Mucosa of stomach (tissue), 1 donor: ENCODE measurements around the gene GDNF.

Experiments used
- H3K27me3 ChIP-seq: one replicate; pipeline ENCODE4 v1.7.0; 2013; ENCODE audit warnings: mild to moderate bottlenecking, low read length; ENCODE audit not compliant: control insufficient read depth, insufficient read depth
- H3K36me3 ChIP-seq: one replicate; pipeline ENCODE4 v1.7.0; 2013; ENCODE audit warnings: low read length; ENCODE audit not compliant: control insufficient read depth, insufficient read depth
- H3K4me1 ChIP-seq: one replicate; pipeline ENCODE4 v1.7.0; 2013; ENCODE audit warnings: mild to moderate bottlenecking, low read length; ENCODE audit not compliant: control insufficient read depth, insufficient read depth
- H3K4me3 ChIP-seq: one replicate; pipeline ENCODE4 v1.7.0; 2013; ENCODE audit warnings: low read length
- H3K9ac ChIP-seq: one replicate; pipeline ENCODE4 v1.7.0; 2013; ENCODE audit warnings: mild to moderate bottlenecking, low read length, moderate library complexity
- H3K9me3 ChIP-seq: one replicate; pipeline ENCODE4 v1.7.0; 2013; ENCODE audit warnings: mild to moderate bottlenecking, low read length, moderate library complexity; ENCODE audit not compliant: control insufficient read depth
- donor health status: Pancreatic carcinoma.

GDNF gene

DNA sequence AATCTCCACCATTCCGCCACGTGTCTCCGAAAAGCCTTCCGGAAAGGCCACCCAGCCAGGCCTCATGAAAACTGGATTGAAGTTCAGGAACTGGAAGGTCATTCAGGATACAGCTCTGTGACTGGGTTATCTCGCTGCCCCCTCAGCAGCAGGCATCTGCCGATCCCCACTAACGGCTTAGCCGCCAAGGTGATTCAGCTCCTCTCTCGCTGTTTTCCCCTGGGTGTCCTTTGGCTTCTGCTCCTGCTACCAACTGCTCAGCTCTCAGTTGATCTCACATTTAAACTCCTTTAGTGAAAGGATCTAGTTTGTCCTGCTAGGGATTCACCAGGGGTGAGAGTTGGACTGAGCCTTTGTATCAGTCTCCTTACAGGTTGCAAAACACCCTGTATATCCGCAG, 2.2 kb upstream of the GDNF start:
- peaks cover 51% of the 10 kb centered on the region for H3K27me3 ChIP-seq
- peaks cover 27% of the 10 kb centered on the region for H3K4me1 ChIP-seq
- no peak overlapping the region for H3K9ac ChIP-seq
- H3K36me3 ChIP-seq: no peaks in the 10 kb centered on the region
- H3K4me3 ChIP-seq: no peak overlapping the region
- H3K9me3 ChIP-seq: no peaks in the 10 kb centered on the region

DNA sequence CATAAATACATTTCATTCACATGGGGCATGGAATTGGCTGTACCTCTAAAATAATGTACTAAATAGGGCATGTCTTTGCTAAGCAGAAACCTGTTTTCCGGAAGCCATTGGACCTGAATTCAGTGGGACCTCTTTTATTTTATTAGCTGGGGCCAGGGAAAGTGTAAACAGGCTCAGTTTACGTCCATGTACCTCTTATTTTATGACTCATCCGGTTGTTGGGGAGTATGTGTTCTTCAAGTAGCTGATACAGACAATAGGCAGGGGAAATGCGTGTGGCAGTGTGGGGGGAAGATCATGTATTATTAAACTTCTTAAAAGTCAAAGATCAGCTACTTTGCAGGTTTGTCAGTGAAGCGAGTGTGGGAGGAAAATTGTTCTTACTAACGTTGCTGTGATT, 1.4 kb upstream of the GDNF start:
- Histone ChIP-seq H3K4me1 (peaks cover 34% of the 10 kb centered on the region), H3K36me3 (no peaks in the 10 kb centered on the region), H3K4me3 (no peak overlapping the region), H3K9me3 (no peaks in the 10 kb centered on the region), H3K9ac (no peak overlapping the region), H3K27me3 (peaks cover 60% of the 10 kb centered on the region)

DNA sequence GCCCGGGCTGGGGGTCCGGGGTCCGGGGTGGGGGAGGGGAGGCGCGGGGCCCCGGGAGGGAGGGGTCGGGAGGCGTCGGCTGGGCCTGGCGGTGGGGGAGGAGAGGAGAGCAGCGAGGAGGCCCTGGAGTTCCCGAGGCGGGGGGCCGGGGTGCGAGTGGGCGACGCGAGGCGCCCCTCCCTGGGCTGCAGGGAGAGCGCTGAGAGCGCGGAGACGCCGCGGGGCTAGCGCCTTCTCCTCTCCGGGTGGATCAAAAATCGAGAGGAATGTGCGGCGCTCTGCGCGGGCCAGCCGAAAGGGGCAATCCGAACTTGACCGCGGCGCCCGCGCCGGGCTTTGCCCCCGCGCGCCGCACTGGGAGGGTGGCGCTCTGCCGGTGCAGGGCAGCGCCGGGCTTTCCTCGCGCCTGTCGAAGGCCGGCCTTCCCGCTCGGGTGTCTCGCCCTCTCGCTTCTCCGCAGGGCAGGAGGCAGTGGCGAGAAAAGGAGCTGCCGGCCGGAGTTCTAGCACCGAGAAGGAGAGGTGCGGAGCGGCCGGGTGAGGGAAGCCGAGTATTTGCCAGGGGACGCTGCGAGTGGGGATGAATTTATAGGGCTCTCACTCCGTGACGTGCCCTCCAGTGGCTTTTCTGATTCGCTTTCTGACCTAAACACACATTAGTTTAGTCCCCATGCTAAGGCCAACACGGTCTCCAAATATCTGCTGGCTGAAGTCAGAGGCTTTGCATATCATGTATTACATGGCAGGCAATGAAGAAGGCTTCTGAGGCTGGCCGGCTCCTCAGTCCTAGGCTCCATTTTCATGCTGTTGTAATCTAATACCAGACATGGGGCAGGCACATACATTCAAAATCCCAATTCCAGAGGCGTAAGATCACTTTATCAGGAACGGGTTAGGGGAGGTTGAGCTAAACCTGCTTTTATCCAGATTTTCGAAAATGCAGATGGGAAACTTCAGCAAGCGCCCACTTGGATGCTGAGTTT, 503 bp upstream of the GDNF start:
- H3K4me3 ChIP-seq: no peak overlapping the region
- no peaks in the 10 kb centered on the region for H3K36me3 ChIP-seq
- peak overlapping the region; percentile 53 for H3K9ac ChIP-seq
- peaks cover 68% of the 10 kb centered on the region for H3K27me3 ChIP-seq
- H3K4me1 ChIP-seq: peaks cover 34% of the 10 kb centered on the region
- H3K9me3 ChIP-seq: no peaks in the 10 kb centered on the region

- peak overlapping the region; percentile 10 for H3K9ac ChIP-seq
Observed at GRCh38 chr5:37838933-37839341, 904 bp downstream of the GDNF start.

DNA sequence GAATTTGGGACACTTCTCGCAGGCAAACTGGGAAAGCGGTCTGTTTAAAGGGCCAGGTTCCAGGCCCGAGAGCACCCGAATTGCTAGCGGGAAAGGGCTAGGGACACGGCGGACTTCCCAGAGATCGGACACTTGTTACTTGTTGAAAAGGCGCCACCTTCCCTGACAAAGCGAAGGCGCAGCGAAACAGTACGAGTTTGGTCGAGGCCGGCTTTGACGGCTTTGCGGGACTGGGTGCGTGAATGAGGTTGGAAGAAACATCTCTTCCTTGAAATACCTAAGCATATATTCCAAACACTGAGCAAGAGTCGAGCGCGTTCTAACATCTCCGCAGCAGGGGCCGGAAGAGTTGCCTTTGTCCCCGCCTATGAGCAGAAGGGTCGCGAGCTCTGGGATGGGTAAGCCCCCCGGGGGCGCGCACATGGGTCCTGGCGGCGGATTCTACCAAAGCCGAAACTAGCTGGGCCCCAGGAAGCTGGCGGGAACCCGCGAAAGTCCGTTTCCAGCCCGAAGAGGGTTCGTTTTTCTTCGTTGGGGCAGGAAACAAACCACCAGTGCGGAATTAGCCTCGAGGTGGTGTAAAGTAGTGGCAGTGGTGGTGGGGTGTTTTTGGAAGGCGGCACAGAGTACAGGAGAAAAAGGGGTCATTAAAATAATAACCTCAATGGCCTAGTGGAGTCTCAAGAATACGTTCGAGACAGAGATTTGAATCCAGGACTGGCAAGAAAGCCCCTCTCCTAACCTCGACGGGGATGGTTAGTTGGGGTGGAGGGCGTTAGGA, 1.5 kb downstream of the GDNF start:
- no peaks in the 10 kb centered on the region for H3K9me3 ChIP-seq
- H3K4me1 ChIP-seq: peaks cover 34% of the 10 kb centered on the region
- H3K36me3 ChIP-seq: no peaks in the 10 kb centered on the region
- peak overlapping the region; percentile 10 for H3K9ac ChIP-seq
- no peak overlapping the region for H3K4me3 ChIP-seq
- H3K27me3 ChIP-seq: peaks cover 87% of the 10 kb centered on the region

More at GRCh38 chr5:37838933-37839341, 904 bp downstream of the GDNF start:
- H3K36me3 ChIP-seq: no peaks in the 10 kb centered on the region
- peaks cover 34% of the 10 kb centered on the region for H3K4me1 ChIP-seq
- H3K4me3 ChIP-seq: no peak overlapping the region
- H3K27me3 ChIP-seq: peaks cover 82% of the 10 kb centered on the region
- no peaks in the 10 kb centered on the region for H3K9me3 ChIP-seq

GRCh38 chr5:37837414-37838032, 2.3 kb downstream of the GDNF start:
- Histone ChIP-seq H3K4me3 (no peak overlapping the region), H3K9me3 (no peaks in the 10 kb centered on the region), H3K27me3 (peaks cover 87% of the 10 kb centered on the region), H3K9ac (peak overlapping the region; percentile 28), H3K4me1 (peaks cover 34% of the 10 kb centered on the region), H3K36me3 (no peaks in the 10 kb centered on the region)

DNA sequence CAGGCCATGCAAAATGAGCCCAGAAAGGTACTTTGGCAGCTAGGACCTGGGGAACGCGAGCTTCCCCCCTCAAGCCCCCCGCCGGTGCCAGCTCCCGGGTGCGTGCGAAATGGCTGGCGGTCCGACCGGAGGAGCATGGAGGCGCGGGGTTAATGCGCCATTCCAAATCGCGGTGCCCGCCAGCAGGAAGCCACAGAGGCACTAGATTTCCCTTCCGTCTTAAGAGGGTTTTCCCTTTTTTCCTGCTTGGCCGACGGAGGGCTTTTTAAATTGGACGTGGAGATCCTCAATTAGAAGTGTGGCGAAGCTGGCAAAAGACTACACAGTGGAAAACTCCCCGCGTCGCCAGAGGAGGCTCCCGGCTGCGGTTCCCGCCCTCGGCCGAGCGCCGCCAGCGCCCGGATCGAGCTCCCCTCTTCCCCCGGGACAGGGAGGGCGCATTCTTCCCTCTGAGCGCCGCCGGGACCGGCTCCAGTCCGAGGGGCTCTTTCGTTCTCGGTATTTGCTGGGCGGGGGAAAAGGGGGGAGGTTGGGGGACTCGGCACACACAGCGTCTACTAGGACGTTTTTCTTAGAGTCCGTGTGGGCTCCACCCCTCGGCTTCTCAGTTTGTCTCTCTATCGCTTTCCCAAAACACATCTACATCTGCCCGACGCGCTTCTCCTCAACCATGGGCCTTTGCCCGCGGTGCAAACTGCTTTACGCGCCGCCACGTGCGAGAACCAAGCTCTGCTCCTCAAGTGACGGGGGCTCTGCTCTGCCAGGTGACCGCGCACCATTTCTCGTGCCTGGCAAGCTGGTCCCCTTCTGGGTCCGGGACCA, 3.0 kb downstream of the GDNF start:
- peaks cover 34% of the 10 kb centered on the region for H3K4me1 ChIP-seq
- peaks cover 80% of the 10 kb centered on the region for H3K27me3 ChIP-seq
- no peaks in the 10 kb centered on the region for H3K36me3 ChIP-seq
- H3K4me3 ChIP-seq: no peak overlapping the region
- no peaks in the 10 kb centered on the region for H3K9me3 ChIP-seq
- no peak overlapping the region for H3K9ac ChIP-seq

GRCh38 chr5:37836235-37836591, 3.6 kb downstream of the GDNF start:
- no peak overlapping the region for H3K9ac ChIP-seq
- H3K4me3 ChIP-seq: no peak overlapping the region
- no peaks in the 10 kb centered on the region for H3K9me3 ChIP-seq
- no peaks in the 10 kb centered on the region for H3K36me3 ChIP-seq
- peaks cover 34% of the 10 kb centered on the region for H3K4me1 ChIP-seq
- H3K27me3 ChIP-seq: peaks cover 74% of the 10 kb centered on the region

- H3K9ac ChIP-seq: no peak overlapping the region
- H3K27me3 ChIP-seq: peaks cover 66% of the 10 kb centered on the region
- no peaks in the 10 kb centered on the region for H3K9me3 ChIP-seq
- no peaks in the 10 kb centered on the region for H3K36me3 ChIP-seq
- peaks cover 29% of the 10 kb centered on the region for H3K4me1 ChIP-seq
- no peak overlapping the region for H3K4me3 ChIP-seq
Observed at GRCh38 chr5:37835380-37835973, 4.4 kb downstream of the GDNF start.

DNA sequence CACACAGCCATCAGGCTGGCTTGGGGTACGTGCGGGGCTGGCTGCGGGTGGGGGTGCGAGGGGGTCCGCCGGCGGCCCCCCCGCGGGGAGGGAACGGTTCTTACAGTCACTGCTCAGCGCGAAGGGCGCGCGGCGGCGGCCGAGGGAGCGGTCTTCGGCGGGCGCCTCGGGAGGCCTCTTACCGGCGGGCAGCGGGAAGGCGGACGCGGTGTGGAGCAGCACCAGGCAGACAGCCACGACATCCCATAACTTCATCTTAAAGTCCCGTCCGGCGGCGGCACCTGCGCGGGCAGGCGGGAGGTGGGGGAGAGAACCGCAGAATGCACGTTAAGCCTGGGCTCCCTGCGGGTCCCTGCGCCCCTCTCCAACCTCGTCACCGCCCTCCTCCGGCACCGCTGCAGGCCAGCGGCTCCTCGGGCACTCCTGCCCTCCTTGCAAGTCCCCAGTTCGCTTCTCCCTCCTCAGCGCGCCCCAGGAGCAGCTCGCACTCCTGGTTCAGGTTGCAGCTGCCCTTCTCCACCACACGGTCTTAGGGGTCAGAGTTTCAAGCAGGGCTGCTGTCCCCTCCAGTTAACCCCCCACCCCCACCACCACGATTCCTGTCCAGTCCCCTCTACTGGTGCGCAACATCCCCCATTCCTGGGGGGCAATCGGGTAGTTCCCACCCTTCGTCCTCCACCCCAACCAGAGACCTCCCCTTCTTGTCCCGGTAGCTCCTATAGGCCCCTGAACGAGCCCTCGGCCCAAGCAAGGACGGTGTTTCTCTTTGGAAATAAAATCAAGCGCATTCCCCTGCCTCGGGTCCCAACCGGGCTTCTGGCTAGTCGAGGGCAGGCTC, 5.1 kb downstream of the GDNF start:
- H3K4me3 ChIP-seq: no peak overlapping the region
- H3K27me3 ChIP-seq: peaks cover 62% of the 10 kb centered on the region
- no peaks in the 10 kb centered on the region for H3K36me3 ChIP-seq
- peaks cover 26% of the 10 kb centered on the region for H3K4me1 ChIP-seq
- H3K9me3 ChIP-seq: no peaks in the 10 kb centered on the region
- no peak overlapping the region for H3K9ac ChIP-seq
